Measurements from ENCODE around the gene SPDYE2B. TPM values are rescaled to one million over a fixed set of nuclear protein-coding genes. Genes with fewer than 3 reads are reported as not detected.
"Not testable (repeated sequence)": the region's sequence is repeated elsewhere in the genome, so short reads cannot be mapped to it uniquely, and the experiment has no call there.

Gene SPDYE2B
- total RNA-seq, 1 donor from 2014 or later = not detected

- not testable (repeated sequence) for DNase-seq (ENCODE audit: low read depth)
Observed at GRCh38 chr7:102698962-102699750, 49.0 kb downstream of the SPDYE2B start.

Other genes with a start within 250 kb of the SPDYE2B start
- 43.2 and 138 TPM in 2 replicates for gene ORAI2, start 216.7 kb upstream of the SPDYE2B start, total RNA-seq
- gene ALKBH4, start 185.5 kb upstream of the SPDYE2B start, total RNA-seq = 9.9 and 26.6 TPM in 2 replicates
- gene LRWD1, start 185.3 kb upstream of the SPDYE2B start, total RNA-seq = 26.2 and 29.5 TPM in 2 replicates
- gene POLR2J, start 171.4 kb upstream of the SPDYE2B start, total RNA-seq = 12.0 and 17.4 TPM in 2 replicates
- gene RASA4B, start 132.5 kb upstream of the SPDYE2B start, total RNA-seq = 0.85 and 0.87 TPM in 2 replicates
- 5.5 TPM in 1 of 2 replicates, not detected in the other for gene UPK3BL2, start 106.6 kb upstream of the SPDYE2B start, total RNA-seq
- gene SPDYE2, start 99.1 kb upstream of the SPDYE2B start, total RNA-seq = 0.10 TPM in 1 of 2 replicates, not detected in the other
- gene POLR2J3, start 77.7 kb upstream of the SPDYE2B start, total RNA-seq = 3.8 and 32.7 TPM in 2 replicates
- gene RASA4, start 33.6 kb upstream of the SPDYE2B start, total RNA-seq = 1.0 and 5.0 TPM in 2 replicates
- gene UPK3BL1, start 7.5 kb upstream of the SPDYE2B start, total RNA-seq = 3.6 and 7.7 TPM in 2 replicates
- gene POLR2J2, start 21.3 kb downstream of the SPDYE2B start, total RNA-seq = 0.35 and 4.0 TPM in 2 replicates
- gene FAM185A, start 98.7 kb downstream of the SPDYE2B start, total RNA-seq = 12.7 and 13.4 TPM in 2 replicates

All from renal cortical epithelial cell (primary cell).